LNCaP clone FGC (cell line): ENCODE data around the gene IGFL4.

Experiments used
- DNase-seq: peaks from one replicate; pipeline ENCODE4 v3.0.0-alpha.2; 2011; ENCODE audit warnings: low read depth
- H3K4me3 ChIP-seq: 2 replicates; pipeline ENCODE4 v1.5.1; 2011; ENCODE audit warnings: mild to moderate bottlenecking, low read depth, low read length, control low read depth
- TF ChIP-seq, protein P1 (sequence below): IDR thresholded peaks from 2 replicates; pipeline ENCODE4 v1.5.1; 2012; ENCODE audit warnings: mild to moderate bottlenecking; ENCODE audit not compliant: control insufficient read depth, insufficient read depth; ENCODE audit errors: extremely low read depth

IGFL4 gene

DNA sequence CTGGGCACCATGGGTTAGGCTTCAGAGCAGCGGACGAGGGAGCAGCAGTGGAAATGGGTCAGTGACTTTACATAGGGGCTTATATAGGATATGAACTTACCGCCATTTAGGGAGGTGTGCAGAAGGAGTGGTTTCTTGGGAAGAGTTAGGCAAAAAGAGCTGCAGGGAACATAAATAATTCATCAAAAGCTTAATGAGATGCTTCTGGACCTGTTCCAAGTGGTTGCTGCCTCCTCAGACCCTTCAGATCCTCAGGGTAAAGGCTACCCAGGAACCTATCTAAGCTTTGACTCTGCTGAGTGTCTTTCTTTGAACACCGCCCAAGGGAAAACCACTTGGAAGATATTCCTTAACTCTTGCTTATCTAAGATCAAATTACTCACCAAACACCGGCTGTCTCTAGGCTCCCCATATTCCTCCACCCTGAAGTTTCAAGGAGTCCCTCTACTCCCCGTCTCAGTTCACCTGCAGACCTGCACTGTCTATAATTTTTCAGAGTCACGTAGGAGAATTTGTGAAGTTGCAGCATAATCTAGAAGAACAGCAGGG is at the start of gene IGFL4:
IGFL4 (minus strand) TSS at position 51 of the 549 bp plus-strand sequence; CDS start at position 11, 40 bp downstream.
- TF ChIP-seq, protein P1, sequence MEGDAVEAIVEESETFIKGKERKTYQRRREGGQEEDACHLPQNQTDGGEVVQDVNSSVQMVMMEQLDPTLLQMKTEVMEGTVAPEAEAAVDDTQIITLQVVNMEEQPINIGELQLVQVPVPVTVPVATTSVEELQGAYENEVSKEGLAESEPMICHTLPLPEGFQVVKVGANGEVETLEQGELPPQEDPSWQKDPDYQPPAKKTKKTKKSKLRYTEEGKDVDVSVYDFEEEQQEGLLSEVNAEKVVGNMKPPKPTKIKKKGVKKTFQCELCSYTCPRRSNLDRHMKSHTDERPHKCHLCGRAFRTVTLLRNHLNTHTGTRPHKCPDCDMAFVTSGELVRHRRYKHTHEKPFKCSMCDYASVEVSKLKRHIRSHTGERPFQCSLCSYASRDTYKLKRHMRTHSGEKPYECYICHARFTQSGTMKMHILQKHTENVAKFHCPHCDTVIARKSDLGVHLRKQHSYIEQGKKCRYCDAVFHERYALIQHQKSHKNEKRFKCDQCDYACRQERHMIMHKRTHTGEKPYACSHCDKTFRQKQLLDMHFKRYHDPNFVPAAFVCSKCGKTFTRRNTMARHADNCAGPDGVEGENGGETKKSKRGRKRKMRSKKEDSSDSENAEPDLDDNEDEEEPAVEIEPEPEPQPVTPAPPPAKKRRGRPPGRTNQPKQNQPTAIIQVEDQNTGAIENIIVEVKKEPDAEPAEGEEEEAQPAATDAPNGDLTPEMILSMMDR = no peak
- DNase-seq = peak; percentile 36

DNA sequence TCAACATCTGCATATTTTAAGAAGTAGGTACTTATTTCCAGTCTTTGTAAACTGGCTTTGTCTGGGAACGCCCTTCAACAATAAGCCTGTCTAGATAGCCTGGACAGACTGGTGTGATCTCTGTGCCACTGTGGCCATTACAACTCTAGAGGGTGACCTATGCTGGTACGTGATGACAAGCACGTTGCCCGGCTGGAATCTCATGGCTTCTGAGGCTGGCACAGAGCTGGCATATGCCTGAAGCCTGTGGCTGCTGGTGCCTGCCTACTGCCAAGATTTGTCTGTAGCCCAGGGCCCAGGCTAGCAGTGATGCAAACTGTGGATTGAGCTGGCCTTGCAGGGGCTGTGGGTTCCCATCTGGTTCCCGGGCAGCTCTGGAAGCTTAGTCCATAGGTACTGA is 49.6 kb upstream of the IGFL4 start:
- TF ChIP-seq, protein P1 = no peak
- no peak overlapping the region for H3K4me3 ChIP-seq
- DNase-seq = no peak

More for the DNA sequence above, at the start of gene IGFL4:
- no peak within 1 kb of the TSS for H3K4me3 ChIP-seq

DNA sequence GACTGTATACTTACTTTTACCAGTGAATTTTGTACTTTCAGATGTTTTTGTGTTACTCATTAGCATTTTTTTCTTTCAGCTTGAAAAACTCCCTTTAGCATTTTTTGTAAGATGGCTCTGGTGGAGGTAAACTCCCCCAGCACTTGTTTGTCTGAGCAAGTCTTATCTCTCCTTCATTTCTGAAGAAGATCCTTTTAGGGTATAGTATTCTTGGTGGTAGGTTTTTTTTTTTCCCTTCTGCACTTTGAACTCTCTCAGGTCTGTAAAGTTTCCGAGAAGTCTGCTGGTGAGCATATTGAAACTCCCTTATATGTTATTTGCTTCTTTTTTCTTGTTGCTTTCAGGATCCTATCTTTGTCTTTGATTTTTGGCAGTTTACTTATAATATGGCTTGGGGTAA is 48.6 kb upstream of the IGFL4 start:
- no peak overlapping the region for H3K4me3 ChIP-seq
- no peak for DNase-seq
- TF ChIP-seq, protein P1 = no peak

DNA sequence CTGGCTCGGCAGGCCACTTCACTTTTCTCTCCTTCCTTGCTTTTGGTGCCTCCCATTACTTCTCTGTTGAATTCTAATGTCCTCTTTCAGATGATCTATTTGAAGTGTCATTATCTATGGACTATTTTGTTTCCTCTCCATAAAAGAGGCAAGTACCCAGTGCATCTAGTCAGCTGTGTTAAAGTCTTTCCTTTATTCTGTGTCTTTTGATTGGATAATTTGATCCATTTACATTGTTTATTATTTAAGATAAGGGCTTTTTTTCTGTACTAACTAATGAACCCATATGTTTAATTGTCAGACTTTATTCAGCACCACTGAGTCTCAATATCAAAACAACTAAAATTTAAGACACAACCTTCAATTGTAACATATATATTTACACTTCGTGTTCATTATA is 47.3 kb upstream of the IGFL4 start:
- no peak overlapping the region for H3K4me3 ChIP-seq
- no peak for DNase-seq
- TF ChIP-seq, protein P1 = no peak

DNA sequence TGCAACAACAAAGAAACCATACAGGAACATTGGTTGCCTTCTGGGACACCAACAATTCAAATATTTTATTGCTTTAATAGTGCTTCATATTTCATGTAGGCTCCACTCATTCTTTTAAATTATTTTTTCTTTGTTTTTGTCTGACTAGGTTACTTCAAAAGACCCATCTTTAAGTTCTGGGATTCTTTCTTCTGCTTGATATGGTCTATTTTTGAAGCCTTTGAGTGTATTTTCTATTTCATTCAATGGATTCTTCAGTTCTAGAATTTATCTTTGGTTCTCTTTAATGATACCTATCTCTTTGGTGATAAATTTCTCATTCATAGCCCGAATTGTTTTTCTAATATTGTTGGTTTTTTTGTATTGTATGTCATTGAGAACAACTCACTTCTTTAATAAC is 45.1 kb upstream of the IGFL4 start:
- TF ChIP-seq, protein P1 = no peak
- no peak overlapping the region for H3K4me3 ChIP-seq
- DNase-seq = no peak

DNA sequence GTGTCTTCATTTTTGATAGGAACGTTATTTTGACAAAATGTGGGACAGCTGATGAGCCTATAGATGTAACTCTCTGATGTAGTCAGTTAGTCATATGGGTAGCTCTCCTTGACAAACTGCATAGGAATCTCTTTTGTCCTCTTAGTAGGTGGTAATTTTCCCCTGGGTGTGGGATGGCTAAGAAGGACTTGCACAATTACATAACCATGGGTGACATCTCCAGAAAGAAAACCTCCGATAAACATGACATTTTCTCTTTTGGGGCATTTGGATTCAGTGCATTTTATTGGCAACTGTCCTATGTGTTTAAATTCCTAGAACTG is 41.9 kb upstream of the IGFL4 start:
- no peak for DNase-seq
- TF ChIP-seq, protein P1 = no peak
- H3K4me3 ChIP-seq = no peak overlapping the region
